Measurements from ENCODE around the gene DHX40.
"Not testable (repeated sequence)": the region's sequence is repeated elsewhere in the genome, so short reads cannot be mapped to it uniquely, and the experiment has no call there.

Gene DHX40

DNA sequence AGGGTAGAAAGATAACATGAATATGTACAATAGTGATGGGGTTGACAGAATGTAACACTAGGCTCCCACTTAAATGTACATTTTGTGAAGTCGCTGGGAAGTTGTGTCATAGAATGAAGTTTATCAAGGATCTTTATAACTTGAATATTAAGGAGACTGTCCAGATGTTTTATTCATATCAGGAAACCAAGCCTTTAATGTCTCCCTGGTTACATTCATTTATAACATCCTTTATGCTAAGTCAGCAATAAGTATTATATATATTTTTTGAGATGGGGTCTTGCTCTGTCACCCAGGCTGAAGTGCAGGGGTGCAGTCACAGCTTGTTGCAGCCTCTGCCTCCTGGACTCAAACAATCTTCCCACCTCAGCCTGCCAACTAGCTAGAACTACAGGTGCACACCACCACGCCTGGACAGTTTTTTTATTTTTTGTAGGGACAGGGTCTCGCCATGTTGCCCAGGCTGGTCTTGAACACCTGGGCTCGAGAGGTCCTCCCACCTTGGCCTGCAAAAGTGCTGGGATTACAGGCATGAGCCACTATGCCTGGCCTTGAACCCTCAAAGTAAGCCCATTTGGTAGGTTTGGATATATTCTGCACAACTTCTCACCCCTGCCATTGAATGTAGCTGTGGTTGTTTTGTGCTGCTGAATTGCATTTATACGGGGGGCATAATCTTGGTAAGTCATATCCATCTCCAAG, 68.4 kb downstream of the DHX40 start:
- FAIRE-seq: no peak

DNA sequence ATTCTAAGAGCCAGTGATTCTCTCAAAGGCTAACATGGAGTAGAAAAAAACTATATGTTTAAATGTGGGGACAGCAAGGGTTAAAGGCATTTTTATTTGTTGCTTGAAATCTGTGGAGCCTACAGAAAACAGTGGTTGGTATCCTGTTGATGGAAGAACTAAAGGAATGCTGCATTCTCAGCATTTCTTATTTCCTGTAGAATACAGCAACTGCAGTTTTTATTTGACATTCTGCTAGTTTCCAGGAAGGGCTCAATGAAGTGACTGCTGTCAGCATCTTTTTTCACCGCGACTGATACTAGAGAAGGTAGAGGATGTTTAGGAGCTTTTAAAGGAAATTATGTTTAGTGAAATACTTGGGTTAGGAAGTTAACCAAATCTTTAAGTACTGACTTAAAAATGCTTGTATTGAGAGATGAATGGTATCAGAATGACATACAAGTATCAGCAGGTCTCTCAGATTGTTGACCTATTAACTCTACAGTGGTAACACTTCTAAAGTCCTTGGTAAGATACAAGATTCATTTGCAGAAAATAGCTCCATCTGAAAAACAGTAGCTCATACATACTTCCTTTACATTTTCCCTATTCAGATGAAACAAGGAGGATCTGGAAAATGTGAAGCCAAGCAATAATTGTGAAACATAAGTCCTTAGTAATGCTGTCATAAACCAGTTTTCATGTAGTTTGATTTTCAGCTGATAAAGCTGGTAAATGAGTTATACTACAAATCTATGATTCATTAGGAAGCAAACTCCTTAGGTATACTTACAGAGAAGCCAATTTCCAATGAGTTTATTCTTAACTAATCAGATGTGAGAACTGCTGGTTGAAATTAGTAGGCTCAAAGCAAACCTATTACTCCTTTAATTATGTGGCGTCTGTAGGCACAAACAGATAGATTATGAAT, 69.5 kb downstream of the DHX40 start:
- FAIRE-seq: no peak

DNA sequence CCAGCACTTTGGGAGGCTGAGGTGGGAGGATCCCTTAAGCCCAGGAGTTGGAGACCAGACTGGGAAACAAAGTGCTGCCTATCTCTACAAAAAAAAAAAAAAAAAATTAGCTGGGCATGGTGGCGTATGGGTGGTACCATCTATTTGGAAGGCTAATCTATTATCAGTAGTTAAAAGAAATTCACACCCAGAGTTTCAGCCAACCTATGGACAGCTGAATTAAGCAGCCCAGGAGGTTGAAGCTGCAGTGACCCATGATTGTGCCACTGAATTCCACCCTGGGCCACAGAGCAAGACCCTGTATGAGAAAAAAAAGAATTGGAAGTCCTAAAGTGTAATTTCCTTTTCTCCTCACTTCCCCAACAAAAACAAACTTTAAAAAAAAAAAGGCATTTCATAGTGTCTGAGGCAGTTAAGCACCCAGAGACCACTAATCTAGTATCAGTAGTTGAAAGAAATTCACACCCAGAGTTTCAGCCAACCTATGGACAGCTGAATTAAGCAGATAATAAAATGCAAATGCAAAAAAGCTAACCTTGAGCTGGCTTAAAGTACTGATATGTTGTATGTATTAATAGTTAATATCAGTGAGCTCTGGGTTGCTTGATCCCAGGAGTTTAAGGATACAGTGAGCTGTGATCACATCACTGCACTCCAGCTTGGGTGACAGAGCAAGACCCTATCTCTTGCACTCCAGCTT, 72.4 kb downstream of the DHX40 start:
- no peak for FAIRE-seq

DNA sequence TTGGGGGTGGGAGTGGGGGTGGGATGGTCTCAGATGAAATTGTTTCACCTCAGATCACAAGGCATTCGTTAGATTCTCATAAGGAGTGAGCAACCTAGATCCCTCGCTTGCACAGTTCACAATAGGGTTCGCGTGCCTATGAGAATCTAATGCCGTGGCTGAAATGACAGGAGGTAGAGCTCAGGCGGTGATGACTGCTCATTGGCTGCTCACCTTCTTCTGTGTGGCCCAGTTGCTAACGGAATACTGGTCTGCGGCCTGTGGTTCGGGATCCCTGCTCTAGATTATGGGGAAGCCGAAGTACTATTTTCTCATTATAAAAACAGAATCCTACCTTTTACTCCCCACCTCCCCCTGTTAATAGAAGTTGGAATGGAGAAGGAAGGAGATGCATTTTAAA, 73.1 kb downstream of the DHX40 start:
- no peak for FAIRE-seq

DNA sequence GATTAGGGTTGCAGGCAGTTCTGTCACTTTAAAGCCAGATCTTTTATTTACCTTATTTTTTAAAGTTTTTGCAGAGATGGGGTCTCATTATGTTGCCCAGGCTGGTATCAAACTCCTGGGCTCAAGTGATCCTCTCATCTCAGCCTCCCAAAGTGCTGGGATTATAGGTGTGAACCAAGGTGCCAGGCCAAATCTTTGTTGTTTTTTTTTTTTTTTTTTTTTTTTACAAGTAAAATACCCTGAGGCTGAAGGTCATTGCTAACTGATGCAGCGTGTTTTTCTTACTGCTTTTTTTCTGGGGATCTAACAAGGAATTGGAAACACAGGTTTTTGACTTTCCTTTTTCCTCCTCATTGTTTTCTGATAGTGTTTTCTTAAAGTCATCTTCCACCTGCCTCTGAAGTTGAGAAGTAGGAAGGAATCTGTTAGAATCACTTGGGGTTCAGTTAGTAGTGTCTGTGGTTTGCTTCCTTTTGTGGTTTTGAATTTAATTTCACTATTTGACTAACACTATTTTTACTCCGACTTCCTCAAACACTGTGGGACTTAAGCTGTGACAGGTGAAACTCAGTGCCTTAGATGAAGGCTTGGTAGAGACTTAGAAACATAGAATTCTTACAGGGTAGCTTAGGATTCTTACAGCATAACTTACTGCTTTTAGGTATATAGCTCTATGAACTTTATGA, 76.5 kb downstream of the DHX40 start:
- FAIRE-seq: no peak

DNA sequence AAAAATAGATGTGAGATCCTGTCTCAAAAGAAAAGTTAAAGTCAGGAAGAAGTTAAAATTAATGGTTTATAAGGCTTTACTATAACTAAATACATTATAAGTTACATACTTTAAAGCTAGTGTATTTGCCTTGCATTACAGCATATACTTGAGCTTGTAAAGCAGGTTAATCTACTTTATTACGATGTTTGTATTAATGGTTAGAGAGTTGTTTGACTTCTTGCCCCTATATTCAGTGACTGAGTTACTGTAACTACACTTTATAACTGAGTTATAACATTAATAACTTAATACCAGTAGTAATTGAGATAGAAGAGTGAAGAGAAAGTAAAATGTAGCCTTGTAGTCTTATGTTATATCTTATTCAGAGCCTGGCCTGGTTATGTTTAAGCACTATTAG, 77.2 kb downstream of the DHX40 start:
- FAIRE-seq: no peak

DNA sequence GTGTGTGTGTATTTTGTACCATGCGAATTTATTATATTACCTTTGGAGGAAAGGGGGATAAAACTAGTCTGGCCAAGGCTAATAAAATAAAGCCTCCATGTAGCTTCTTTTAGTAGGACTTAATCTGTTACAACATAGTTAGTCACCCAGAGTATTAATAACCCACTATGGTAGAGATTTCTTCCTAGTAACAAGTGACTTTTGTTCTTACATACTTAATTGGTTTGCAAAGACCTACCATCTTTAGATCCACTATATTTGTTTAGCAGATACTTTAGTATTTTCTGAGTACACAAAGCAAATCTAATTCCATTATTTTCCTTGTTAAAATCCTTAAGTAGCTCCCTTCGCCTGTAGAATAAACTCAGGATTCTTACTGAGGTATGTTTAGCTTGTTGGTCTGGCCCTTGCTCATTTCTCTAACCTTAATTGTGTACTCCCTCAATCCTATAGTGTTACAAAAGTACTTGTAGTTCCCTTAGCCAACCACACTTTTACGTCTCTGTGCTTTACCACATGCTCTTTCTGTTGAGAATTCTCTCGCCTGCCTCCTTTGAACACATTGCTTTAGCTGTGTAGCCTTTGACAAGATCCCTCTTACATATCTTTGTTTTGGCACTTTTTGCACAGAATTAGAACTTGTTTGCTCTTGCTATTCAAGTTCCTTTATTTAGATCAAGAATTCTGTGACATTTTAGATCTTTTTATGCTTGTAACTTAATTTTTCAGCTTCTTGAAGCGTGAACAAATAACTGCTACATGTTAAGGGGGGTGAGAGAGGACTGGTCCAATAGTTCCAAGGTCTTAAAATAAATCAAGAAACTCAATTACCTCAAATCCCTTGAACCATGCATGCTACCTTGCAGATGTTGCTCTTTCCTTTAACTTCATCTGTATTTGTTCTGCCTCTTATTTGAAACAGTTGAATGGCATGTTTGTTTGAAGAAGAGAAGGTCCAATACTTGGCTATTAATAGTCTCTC, 78.0 kb downstream of the DHX40 start:
- FAIRE-seq: no peak

DNA sequence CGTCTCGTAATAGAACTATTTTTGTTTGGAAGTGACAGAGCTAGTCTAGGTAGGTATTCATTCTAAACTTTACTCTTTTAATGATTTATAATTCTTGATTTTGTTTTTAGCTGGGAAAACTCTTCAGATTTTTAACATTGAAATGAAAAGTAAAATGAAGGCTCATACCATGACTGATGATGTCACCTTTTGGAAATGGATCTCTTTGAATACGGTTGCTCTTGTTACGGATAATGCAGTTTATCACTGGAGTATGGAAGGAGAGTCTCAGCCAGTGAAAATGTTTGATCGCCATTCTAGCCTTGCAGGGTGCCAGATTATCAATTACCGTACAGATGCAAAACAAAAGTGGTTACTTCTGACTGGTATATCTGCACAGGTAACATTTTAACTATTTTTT, 81.9 kb downstream of the DHX40 start:
- FAIRE-seq: no peak

DNA sequence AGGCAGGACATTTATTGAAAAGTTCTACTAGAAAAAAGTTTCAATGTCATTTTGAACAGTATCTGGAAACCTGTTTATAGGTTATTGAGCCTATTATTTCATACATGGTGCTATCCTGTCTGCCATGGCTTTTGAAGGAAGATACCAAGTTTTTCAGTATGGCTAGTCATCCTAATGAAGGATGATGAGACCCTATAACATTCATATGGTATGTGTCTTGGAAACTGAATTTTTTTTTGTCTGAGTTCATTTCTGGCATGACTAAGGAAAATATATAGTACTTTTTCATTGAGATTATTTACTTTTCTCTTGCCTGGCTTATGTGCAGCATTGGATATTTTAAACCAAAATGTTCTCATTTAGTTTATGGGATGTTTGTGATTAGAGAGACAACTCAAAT, 84.5 kb downstream of the DHX40 start:
- no peak for FAIRE-seq

DNA sequence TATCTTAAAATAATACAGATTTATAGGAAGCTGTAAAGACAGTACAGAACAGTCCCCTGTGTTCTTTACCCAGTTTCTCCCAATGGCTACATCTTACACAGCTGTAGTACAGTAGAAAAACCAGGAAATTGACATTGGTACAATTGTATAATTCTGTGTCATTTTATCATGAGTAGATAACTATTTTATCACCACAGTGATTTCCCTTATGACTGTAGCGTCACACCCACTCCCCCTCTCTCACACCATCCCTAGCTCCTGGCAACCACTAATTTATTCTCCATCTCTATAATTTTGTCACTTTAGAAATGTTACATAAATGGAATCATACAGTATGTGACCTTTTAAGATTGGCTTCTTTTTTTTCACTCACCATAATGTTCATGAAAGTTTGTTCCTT, 85.2 kb downstream of the DHX40 start:
- FAIRE-seq: no peak

DNA sequence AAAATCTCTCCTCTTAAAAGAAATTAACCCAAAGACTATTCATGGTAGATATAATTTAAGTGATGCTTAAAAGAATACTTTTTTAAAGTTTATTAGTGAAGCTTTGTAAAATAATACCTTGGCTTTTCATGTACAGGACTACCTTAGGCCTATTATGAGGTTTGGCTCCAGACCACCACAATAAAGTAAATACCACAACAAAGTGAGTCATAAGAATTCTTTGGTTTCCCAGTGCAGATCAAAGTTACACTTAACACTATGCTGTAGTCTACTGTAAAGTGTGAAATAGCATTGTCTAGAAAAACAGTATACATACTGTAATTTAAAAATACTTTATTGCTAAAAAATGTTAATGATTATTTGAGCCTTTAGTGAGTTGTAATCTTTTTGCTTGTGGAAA, 85.9 kb downstream of the DHX40 start:
- no peak for FAIRE-seq

DNA sequence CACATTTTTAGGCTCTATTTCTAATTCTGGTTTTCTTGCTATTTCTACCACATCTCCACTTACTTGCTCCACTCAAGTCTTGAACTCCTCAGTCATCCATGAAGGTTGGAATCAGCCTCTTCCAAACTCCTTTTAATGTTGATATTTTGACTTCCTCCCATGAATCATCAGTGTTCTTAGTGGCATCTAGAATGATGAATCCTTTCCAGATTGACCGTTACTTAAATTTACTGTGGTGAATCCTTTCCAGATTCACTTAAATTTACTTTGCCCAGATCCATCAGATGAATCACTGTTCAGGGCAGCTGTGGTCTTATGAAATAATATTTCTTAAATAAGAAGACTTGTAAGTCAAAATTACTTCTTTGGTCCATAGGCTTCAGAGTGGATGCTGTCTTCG, 86.7 kb downstream of the DHX40 start:
- no peak for FAIRE-seq

DNA sequence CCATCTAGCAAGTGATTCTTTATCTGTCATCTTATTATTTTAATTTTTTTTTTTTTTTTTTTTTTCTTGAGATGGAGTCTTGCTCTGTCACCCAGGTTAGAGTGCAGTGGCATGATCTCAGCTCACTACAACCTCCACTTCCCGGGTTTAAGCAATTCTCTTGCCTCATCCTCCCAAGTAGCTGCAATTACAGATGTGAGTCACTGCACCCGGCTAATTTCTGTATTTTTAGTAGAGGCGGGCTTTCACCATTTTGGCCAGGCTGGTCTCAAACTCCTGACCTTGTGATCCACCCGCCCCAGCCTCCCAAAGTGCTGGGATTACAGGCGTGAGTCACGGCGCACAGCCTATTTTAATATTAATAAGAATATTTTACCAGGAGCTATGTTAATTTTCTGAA, 91.2 kb downstream of the DHX40 start:
- not testable (repeated sequence) for FAIRE-seq

All from G401.6 (cell line).